HuH-7 (cell line): ENCODE results near the gene RAB9A.
A peak's percentile ranks its signal among the peaks of the same experiment; 100 is the strongest.
"Not testable (repeated sequence)": the region's sequence is repeated elsewhere in the genome, so short reads cannot be mapped to it uniquely, and the experiment has no call there.

ENCODE experiments used
- DNase-seq: peaks from one replicate; pipeline ENCODE4 v3.0.0; 2011; ENCODE audit warnings: low spot score

RAB9A gene

DNA sequence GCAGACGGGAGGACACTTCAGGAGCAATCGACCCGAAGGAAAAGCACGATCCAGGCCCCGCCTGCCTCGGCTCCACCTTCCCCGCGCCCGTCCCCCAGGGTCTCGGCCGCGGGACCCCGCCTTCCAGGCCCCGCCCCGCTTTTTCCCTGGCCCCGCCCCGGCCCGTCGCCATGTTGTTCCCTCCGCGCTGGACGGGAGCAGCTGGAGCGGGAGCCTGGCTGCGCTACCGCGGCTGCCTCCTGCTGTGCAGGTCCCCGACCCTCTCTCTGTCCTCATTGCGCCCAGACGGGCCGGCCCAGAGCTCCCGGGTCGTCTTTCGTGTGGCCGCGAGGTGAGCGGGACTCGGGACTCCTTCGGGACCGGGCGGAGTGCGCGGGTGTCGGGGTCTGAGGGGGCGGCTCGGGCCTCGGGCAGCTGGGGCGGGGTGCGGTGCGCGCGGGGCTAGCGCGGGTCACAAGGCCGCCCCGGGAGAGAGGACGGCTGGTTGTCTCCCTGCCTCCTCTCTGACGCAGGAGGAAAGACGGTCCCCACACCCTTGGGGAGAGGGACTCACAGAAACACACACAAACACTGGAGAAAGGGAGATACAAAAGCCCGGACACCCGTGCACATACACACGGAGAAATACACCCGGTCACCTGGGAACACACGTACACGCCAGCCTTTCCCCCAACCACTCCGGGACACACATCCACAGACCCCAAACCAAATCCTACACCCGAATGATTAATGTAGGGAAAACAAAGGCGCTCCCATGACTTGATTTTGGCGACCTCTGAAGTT is at the start of gene RAB9A:
Gene RAB9A, plus strand, starts transcription at position 171 of the 783 bp plus-strand sequence. CDS start 19,619 bp downstream, outside the sequence.
- peak; percentile 59 for DNase-seq

- DNase-seq = not testable (repeated sequence)
Observed at GRCh38 chrX:13641684-13642083, 47.2 kb upstream of the RAB9A start.

DNA sequence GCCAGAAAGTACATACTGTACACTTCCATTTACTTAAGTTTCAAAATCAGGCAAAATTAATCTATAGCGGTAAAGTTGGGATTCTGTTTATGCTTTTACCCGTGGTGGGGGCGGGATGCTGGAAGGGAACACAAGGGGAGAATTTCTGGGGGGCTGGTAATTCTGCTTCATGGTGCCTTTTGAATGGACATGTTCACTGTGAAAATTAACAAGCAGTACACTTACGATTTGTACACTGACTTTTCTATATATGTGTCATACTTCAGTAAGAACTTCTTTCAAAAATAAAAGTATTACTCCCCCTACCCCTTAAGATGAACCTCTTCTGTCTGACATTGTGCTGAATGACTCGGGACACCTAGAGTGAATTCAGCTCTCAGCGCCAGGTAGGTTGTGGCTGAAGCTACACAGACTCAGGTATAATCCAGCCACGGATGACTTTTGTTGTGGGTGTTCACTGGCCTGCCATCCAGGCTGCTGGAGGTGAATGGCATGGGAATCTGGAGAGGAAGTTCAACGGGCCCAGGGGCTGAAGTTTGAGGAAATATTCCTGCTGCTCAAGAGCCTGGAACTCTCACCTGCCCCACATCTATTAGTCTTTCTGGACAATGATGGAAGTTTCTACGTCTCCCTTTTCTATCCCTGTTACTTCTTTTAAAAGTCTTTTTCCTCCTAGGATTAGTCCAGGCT is 43.3 kb upstream of the RAB9A start:
- DNase-seq = no peak

GRCh38 chrX:13646154-13646549 is 42.8 kb upstream of the RAB9A start:
- DNase-seq = peak; percentile 10

DNA sequence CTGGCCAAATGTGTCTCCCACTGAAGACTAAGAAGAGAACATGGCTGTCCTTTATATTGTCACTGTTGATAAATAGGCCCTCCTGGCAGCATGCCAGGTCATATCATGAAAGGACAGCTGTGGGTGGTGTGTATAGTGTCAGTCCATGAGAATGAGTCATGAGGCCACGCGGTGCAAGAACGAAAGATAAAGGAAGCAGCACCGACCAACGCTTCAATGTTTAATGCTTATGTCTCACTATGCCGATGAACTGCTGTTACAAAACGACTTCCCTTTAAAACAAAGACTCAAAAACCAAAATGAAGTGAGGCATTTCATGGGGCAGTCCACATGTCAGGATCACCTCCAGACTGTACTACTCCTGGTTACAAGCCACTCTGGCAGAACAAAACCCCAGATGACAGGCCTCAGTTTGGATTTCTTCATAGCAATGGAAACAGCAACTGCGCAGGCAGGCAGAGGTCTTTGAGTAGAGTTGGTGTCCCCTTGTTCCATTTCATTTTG is 41.2 kb upstream of the RAB9A start:
- DNase-seq = no peak

- DNase-seq = not testable (repeated sequence)
Observed at GRCh38 chrX:13648336-13648735, 40.6 kb upstream of the RAB9A start.

DNA sequence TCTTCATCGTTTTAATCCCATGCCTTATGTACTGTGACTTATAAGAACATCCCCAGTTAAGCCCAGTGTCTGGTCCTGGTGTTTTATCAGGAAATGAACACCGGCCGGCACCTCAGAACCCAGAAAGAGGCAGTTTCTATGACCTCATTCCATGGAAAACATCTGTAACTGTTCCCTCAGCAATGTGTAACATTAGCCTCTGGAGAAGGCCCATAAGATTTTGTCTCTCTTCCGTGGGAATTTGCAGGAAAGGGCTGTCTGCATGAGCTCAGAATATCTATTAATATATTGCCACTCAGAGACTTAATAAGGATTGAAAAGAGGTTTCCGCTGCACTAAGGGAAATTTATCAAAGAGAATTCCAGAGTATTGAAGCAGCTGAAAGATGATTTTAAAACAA is 39.1 kb upstream of the RAB9A start:
- no peak for DNase-seq

GRCh38 chrX:13650318-13650717 is 38.6 kb upstream of the RAB9A start:
- no peak for DNase-seq

DNA sequence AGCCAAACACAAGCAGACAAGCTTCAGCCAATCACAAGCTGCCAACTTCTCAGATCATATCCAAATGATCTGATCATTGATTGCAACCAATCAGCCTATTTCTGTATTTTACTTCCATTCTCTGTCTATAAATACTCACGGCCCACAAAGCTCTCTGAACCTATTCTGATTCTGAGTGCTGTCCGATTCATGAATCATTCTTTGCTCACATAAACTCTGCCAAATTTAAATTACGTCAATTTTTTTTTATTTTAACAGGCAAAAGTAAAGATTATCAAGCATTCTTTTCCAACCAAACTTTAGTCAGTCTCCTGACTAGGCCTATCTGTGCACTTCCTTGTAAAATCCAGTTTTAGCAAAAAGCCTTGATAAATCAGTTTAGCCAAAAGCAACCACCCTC is 37.8 kb upstream of the RAB9A start:
- DNase-seq = no peak

DNA sequence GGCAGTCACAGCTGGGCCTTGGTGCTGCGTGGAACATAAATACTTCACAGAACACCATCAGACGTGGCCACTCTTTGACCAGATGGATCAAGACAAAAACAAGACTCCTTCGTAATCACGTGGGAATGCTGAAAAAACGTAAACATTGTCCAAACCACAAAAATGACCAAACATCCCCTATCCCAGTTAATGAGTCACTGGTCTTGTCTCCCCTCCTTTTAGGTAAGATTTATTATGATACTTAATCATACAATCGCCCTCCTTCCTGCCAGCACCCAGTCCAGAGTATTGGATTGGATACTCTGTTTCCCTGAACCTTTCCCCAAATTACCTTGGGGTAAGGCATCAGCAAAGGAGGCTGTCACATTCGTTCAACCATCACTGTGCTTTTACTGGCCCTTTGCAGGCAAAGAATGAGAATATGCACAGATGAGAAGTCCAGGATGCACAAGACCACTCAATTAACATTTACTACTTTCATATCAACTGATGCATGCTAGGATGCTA is 36.6 kb upstream of the RAB9A start:
- no peak for DNase-seq

DNA sequence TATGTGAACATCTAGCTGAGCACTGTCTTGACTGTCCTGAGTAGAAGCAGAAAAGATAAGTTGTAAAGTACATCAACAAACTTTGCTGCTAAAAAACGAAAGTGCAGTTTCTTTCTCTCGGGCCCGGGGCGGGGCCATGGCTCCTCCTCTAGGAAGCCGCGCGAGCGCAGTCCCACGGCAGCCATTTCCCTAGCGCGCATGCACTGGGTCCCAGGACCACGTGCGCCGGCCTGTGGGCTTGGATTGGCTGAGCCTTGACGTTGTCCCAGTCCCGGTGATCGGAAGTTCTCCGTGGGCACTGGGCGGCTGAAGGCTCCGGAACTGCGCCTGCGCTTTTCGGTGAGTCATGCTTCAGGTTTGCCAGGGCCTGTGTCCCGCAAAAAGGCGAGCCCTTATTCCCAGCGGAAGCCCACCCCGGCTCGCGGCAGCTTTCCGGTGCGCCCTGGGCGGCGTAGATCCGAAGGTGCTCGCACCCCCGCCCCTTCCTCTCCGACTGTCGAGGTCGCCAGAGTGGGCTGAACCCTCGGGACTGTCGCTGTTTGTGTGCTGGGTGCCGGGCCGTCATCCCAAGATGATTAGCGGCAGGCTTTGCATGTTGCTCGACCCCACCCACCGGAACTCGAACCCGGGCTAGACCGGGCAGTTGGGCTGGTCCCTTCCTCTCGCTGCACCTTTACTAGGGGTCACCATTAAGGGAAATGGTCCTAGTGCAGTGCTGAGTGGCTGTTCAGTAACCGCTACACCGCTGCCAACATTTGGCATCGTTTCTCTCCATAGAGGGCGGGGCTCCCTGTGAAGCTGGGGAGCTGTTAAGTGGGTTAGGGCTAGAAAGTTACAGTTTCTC is 35.9 kb upstream of the RAB9A start, which contains the start of gene TCEANC:
Gene TCEANC, plus strand, starts transcription at position 292 of the 844 bp plus-strand sequence. CDS start 9,368 bp downstream, outside the sequence.
- DNase-seq = peak; percentile 75

GRCh38 chrX:13654116-13654515 is 34.8 kb upstream of the RAB9A start:
- no peak for DNase-seq

DNA sequence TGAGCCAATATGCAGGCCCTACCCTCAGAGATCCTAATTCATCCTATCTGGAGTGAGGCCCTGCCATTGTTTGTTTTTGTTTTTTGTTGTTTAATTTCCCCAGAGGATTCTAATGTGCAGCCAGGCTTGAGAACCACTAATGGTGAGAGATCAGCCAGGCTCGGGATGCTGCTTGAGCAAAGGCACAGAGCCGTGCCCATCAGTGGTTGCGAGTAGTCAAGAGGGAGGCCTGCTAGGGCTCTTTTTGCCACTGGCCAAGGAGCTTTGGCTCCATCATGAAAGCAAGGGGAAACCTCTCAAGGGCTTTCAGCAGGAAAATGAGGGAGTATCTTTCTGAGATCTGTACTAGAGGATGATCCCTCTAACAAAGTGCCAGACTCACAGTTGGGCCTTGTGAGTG is 33.3 kb upstream of the RAB9A start:
- no peak for DNase-seq

DNA sequence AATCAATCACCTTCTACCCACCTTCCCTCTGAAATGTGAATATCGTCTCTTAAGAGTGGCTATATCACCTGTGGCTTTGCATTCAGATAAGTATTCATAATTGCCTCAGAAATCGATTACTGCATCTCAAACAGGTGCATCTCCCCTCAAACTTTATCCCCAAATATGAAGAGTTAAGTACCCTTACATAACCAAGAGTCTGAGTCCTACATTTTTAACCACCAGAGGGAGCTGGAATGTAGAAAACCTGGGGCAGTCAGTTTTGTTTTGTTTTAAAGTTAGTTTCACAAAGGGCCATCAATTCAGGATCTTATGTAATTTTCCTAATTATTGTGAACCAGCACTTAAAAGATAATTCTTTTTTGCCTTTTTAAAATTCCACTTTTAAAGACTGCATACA is 30.3 kb upstream of the RAB9A start:
- peak; percentile 12 for DNase-seq

DNA sequence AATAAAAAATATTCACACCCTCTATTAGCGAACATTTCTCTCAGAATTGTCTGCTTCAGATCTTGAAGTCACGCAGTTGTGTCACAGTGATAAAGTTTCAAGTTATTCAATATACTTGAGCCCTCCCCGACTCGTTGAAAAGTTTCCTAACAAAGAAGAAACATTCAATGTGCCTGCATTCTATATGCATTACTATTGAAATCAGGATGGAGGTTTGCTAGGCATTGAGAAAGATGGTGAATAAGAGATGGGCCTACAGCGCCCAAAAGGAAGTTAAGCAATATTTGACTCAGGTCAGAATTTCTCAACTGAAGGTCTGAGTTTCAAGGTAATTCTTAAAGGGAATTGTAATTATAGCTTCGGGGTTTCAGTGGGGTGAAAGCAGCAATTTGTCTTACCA is 29.9 kb upstream of the RAB9A start:
- no peak for DNase-seq

DNA sequence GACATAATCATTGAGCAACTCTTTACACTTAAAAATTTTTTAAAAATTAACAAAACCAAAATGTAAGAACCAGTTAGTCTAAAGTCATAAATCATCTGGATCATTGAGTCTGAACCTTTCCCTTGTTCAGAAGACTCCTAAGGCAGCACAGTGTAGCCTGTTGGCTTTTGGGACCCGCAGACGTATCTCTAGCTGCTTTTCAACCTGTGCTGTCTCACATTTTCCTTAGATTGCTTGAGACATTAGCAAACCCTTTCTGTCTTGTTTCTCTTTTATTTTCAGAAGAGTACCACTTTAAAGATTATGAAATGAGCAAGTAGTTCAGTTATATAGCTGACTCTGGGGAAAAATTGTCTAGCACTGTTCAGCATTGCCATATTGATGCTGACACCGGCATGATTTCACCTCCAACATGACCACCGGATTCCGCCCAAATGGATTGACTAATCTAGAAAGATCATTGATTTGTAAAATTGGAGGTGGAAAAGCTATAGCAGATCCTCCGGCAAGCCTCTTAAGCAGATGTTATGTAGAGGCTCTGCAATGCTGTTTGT is 27.1 kb upstream of the RAB9A start:
- no peak for DNase-seq

DNA sequence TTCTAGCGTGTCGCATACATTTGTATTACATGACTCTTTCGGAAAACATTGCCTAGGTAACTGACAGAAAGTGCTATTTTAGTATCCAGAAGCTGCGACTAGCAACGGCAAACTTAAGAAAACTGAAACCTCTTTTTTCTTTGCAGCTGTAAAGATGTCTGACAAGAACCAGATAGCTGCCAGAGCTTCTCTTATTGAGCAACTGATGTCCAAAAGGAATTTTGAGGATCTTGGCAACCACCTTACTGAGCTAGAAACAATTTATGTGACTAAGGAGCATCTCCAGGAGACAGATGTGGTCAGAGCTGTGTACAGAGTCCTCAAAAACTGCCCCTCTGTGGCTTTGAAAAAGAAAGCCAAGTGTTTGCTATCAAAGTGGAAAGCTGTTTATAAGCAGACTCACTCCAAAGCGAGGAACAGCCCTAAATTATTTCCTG is 26.6 kb upstream of the RAB9A start:
- no peak for DNase-seq

DNA sequence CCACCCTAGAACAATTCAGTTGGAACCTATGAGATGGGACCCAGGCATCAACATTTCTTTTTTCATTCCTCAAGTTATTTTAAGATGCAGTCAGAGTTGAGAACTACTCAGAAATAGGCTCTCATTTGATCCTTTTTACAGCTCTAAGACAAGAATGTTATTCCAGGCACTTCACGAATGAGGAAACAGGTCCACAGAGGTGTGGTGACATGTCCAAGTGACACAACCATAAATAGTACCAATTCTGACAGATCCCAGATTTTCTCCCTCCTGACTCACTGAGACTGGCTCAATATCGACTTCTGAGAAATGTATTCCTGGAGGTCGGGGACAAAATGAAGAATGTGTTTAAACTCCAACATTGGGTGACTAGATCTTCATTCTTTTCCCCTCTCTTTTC is 24.9 kb upstream of the RAB9A start:
- DNase-seq = no peak

- no peak for DNase-seq
Observed at GRCh38 chrX:13666836-13667235, 22.1 kb upstream of the RAB9A start.

DNA sequence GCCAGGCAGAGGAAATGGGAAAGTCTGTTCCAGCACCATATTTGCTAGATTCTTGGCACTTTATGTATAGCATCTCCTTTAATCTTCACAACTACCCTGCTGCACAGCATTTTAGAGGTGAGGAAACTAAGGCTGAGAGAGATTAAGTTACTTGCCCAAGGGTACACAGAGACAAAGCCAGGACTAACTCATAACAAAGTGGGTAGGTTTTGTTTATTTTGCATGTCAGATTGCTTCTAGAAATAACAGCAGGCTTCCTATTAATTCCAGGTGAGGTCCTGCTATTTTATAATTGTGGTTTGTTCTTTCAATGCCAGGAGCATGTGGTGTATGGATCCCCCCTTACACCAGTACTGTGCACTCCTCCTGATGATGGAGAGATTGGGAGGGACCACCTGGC is 21.0 kb upstream of the RAB9A start:
- DNase-seq = no peak

DNA sequence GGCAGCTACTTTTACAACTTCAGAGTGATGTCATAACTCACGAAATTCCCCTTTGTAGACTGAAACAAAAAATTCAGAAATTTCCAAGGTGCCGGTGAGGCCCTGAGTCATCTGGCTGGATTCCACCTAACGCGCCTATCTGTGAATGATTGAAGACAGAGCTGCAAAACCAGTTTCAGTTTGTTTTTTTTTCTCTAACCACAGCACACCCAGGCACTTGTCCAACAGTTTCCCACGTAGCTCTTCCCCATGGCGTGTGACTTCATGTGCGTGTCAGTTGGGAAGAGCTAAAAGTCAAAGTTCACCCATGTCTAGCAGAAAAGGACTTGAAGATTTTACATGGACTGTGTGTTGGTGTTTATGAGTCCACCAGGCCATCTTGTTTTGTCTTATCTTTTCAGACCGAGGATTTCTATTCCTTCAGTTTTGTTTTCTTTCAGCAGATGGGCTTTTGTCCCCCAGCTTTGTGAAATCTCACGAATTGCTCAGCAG is 19.6 kb upstream of the RAB9A start:
- DNase-seq = no peak

- DNase-seq = not testable (repeated sequence)
Observed at GRCh38 chrX:13669755-13670154, 19.2 kb upstream of the RAB9A start.
